GM23248 (cell line): ENCODE results near the gene SLC17A2. TPM values are rescaled to one million over a fixed set of nuclear protein-coding genes. Genes with fewer than 3 reads are reported as not detected.
"Not testable (repeated sequence)": the region's sequence is repeated elsewhere in the genome, so short reads cannot be mapped to it uniquely, and the experiment has no call there.

Experiments
- DNase-seq: peaks from one replicate; pipeline ENCODE4 v3.0.0-alpha.2; 2015
- H2AFZ ChIP-seq: fragments of 200-600 bp; sonication (generic); 2 replicates; pipeline ENCODE4 v1.6.1; 2016; ENCODE audit warnings: antibody characterized with exemption
- H3F3A ChIP-seq: fragments of 200-600 bp; sonication (generic); 2 replicates; pipeline ENCODE4 v1.6.1; 2016; ENCODE audit warnings: mild to moderate bottlenecking, antibody characterized with exemption, mixed run types; ENCODE audit not compliant: insufficient read depth
- H3K27ac ChIP-seq: fragments of 200-600 bp; sonication (generic); 2 replicates; pipeline ENCODE4 v1.5.1; 2016; ENCODE audit warnings: mild to moderate bottlenecking
- H3K27me3 ChIP-seq: fragments of 200-600 bp; sonication (generic); replicated peaks from 2 replicates; pipeline ENCODE4 v1.6.1; 2016; ENCODE audit warnings: mild to moderate bottlenecking; ENCODE audit not compliant: insufficient read depth
- H3K36me3 ChIP-seq: fragments of 200-600 bp; sonication (generic); 2 replicates; pipeline ENCODE4 v1.6.1; 2016; ENCODE audit warnings: low read depth, mild to moderate bottlenecking
- H3K4me1 ChIP-seq: fragments of 200-600 bp; sonication (generic); 2 replicates; pipeline ENCODE4 v1.6.1; 2016; ENCODE audit warnings: mild to moderate bottlenecking; ENCODE audit not compliant: insufficient read depth
- H3K4me2 ChIP-seq: fragments of 200-600 bp; sonication (generic); one replicate; pipeline ENCODE4 v1.6.1; 2016; ENCODE audit warnings: mild to moderate bottlenecking; ENCODE audit not compliant: unreplicated experiment
- H3K4me3 ChIP-seq: fragments of 200-600 bp; sonication (generic); 2 replicates; pipeline ENCODE4 v1.5.1; 2016; ENCODE audit warnings: mild to moderate bottlenecking
- H3K79me2 ChIP-seq: fragments of 200-600 bp; sonication (generic); 2 replicates; pipeline ENCODE4 v1.6.1; 2016; ENCODE audit warnings: mild to moderate bottlenecking; ENCODE audit not compliant: insufficient read depth
- H3K9ac ChIP-seq: fragments of 200-600 bp; sonication (generic); 2 replicates; pipeline ENCODE4 v1.6.1; 2016; ENCODE audit warnings: mild to moderate bottlenecking
- H3K9me2 ChIP-seq: fragments of 200-600 bp; sonication (generic); 2 replicates; pipeline ENCODE4 v1.6.1; 2016; ENCODE audit warnings: mixed run types, mild to moderate bottlenecking, moderate library complexity; ENCODE audit not compliant: insufficient read depth
- H3K9me3 ChIP-seq: fragments of 200-600 bp; sonication (generic); one replicate; pipeline ENCODE4 v1.6.1; 2017; ENCODE audit warnings: low read depth
- H4K20me1 ChIP-seq: fragments of 200-600 bp; sonication (generic); 2 replicates; pipeline ENCODE4 v1.6.0; 2016; ENCODE audit not compliant: insufficient read depth
- EZH2 ChIP-seq: fragments of 200-600 bp; sonication (generic); IDR thresholded peaks from 2 replicates; pipeline ENCODE4 v1.6.1; 2018; ENCODE audit warnings: antibody characterized with exemption, mild to moderate bottlenecking; ENCODE audit not compliant: insufficient read depth, poor library complexity, severe bottlenecking
- EZH2phosphoT487 ChIP-seq: fragments of 200-600 bp; sonication (generic); IDR thresholded peaks from 2 replicates; pipeline ENCODE4 v1.6.1; 2018; ENCODE audit warnings: antibody characterized with exemption, moderate library complexity, mild to moderate bottlenecking, low read depth; ENCODE audit not compliant: insufficient read depth
- WGBS, 2 experiments: methylation state at CpG; one replicate each; pipeline ENCODE4 v1.1.6; 2015 to 2017; ENCODE audit warnings: low lambda C conversion rate in 2 of 2, low coverage in 1 of 2; ENCODE audit errors: missing lambda C conversion rate in 2 of 2; 5-methylcytosine and 5-hydroxymethylcytosine counted together
- in situ Hi-C: fragments of 300-500 bp; cut with MboI; formaldehyde crosslinking; loops from 2 replicates; pipeline ENCODE4 v1.15.0; 2020
- polyA plus RNA-seq: library from polyadenylated mRNA; unstranded; fragments of >200 nt; fragmentation: Nextera tagmentation; extraction: Ambion mirVana; gene quantifications from 2 replicates; pipeline ENCODE4 v1.2.1, GENCODE V29; 2016
- total RNA-seq: library from RNA; depleted of rRNA; stranded (reverse); fragments of >200 nt; shearing (Covaris generic); gene quantifications from 2 replicates; pipeline ENCODE4 v1.2.3, GENCODE V29; 2014

The SLC17A2 gene
- total and polyA plus RNA-seq, 2 experiments from 2014 or later: not detected

GRCh38 chr6:25934156-25934555 lies 3.7 kb upstream of the SLC17A2 start:
- Histone ChIP-seq H3K36me3 (no peaks in the 10 kb centered on the region), H3K4me1 (no peaks in the 10 kb centered on the region), H3K9ac (no peak overlapping the region), H3K9me3 (no peaks in the 10 kb centered on the region), H3K79me2 (no peaks in the 10 kb centered on the region), H3K9me2 (no peaks in the 10 kb centered on the region), H3K4me3 (no peak overlapping the region), H3K27me3 (no peaks in the 10 kb centered on the region), H2AFZ (no peak overlapping the region), H3F3A (no peaks in the 10 kb centered on the region), H3K4me2 (no peak overlapping the region), H4K20me1 (no peaks in the 10 kb centered on the region), H3K27ac (no peak overlapping the region)
- in situ Hi-C loops: no loop called here
- no peak for DNase-seq
- TF ChIP-seq EZH2 (no peak), EZH2phosphoT487 (no peak)
- WGBS, 2 experiments: 76 to 81% methylated on average over 2 of the region's 2 CpGs

GRCh38 chr6:25931411-25931709 lies 869 bp upstream of the SLC17A2 start:
- TF ChIP-seq EZH2phosphoT487: no peak
- no peak for TF ChIP-seq EZH2
- Histone ChIP-seq H3K4me1 (no peaks in the 10 kb centered on the region), H3K27me3 (no peaks in the 10 kb centered on the region), H3K4me2 (no peak overlapping the region), H2AFZ (no peak overlapping the region), H3K9ac (no peak overlapping the region), H4K20me1 (no peaks in the 10 kb centered on the region), H3F3A (no peaks in the 10 kb centered on the region), H3K9me3 (no peaks in the 10 kb centered on the region), H3K79me2 (no peaks in the 10 kb centered on the region), H3K27ac (no peak overlapping the region), H3K4me3 (no peak overlapping the region), H3K9me2 (no peaks in the 10 kb centered on the region), H3K36me3 (no peaks in the 10 kb centered on the region)
- DNase-seq: no peak
- WGBS, 2 experiments: 24 to 48% methylated on average over 1 of the region's 1 CpG
- in situ Hi-C loops: no loop called here

GRCh38 chr6:25929785-25930184 lies 706 bp downstream of the SLC17A2 start:
- DNase-seq, H4K20me1 ChIP-seq, H3K9me2 ChIP-seq, in situ Hi-C loops, H3K27ac ChIP-seq, H3K36me3 ChIP-seq, H3K4me2 ChIP-seq, H3K4me3 ChIP-seq, H3K79me2 ChIP-seq, H3K27me3 ChIP-seq, H3F3A ChIP-seq, H3K4me1 ChIP-seq, H2AFZ ChIP-seq, H3K9ac ChIP-seq, H3K9me3 ChIP-seq: not testable (repeated sequence)
- 78 to 85% methylated on average over 12 of the region's 12 CpGs for WGBS, 2 experiments

GRCh38 chr6:25928562-25929324 lies 1.7 kb downstream of the SLC17A2 start:
- in situ Hi-C loops: no loop called here
- no peak for DNase-seq
- Histone ChIP-seq H3K36me3 (no peaks in the 10 kb centered on the region), H3K9ac (no peak overlapping the region), H3K9me3 (no peaks in the 10 kb centered on the region), H2AFZ (0 out of 2 replicates have a peak overlapping the region, but pooled peaks have one; percentile 10), H3K4me1 (no peaks in the 10 kb centered on the region), H3K79me2 (no peaks in the 10 kb centered on the region), H3K4me2 (no peak overlapping the region), H3K27me3 (no peaks in the 10 kb centered on the region), H3F3A (no peaks in the 10 kb centered on the region), H3K4me3 (no peak overlapping the region), H4K20me1 (no peaks in the 10 kb centered on the region), H3K9me2 (no peaks in the 10 kb centered on the region), H3K27ac (no peak overlapping the region)
- 68 to 70% methylated on average over 4 of the region's 4 CpGs for WGBS, 2 experiments
- TF ChIP-seq EZH2phosphoT487: no peak
- no peak for TF ChIP-seq EZH2

GRCh38 chr6:25927756-25928216 lies 2.7 kb downstream of the SLC17A2 start:
- Histone ChIP-seq H3K4me3 (no peak overlapping the region), H3K9me3 (no peaks in the 10 kb centered on the region), H3K4me1 (no peaks in the 10 kb centered on the region), H4K20me1 (no peaks in the 10 kb centered on the region), H3K27ac (no peak overlapping the region), H2AFZ (no peak overlapping the region), H3F3A (no peaks in the 10 kb centered on the region), H3K9ac (no peak overlapping the region), H3K27me3 (no peaks in the 10 kb centered on the region), H3K79me2 (no peaks in the 10 kb centered on the region), H3K36me3 (no peaks in the 10 kb centered on the region), H3K9me2 (no peaks in the 10 kb centered on the region), H3K4me2 (no peak overlapping the region)
- TF ChIP-seq EZH2phosphoT487: no peak
- no peak for TF ChIP-seq EZH2
- WGBS, 2 experiments: 2 to 8% methylated on average over 2 of the region's 2 CpGs
- in situ Hi-C loops: no loop called here
- DNase-seq: peak; percentile 12
